Raji (cell line): Measurements from ENCODE around the gene STXBP6.

ENCODE experiments used
- POLR2A ChIP-seq: IDR thresholded peaks from 2 replicates; pipeline ENCODE4 v1.6.1; 2011; ENCODE audit warnings: low read depth, low read length, control low read depth; ENCODE audit not compliant: insufficient read depth

STXBP6 gene

GRCh38 chr14:25007832-25008231 lies 42.1 kb downstream of the STXBP6 start:
- no peak for TF ChIP-seq POLR2A

GRCh38 chr14:25006961-25007795 lies 42.8 kb downstream of the STXBP6 start:
- no peak for TF ChIP-seq POLR2A

DNA sequence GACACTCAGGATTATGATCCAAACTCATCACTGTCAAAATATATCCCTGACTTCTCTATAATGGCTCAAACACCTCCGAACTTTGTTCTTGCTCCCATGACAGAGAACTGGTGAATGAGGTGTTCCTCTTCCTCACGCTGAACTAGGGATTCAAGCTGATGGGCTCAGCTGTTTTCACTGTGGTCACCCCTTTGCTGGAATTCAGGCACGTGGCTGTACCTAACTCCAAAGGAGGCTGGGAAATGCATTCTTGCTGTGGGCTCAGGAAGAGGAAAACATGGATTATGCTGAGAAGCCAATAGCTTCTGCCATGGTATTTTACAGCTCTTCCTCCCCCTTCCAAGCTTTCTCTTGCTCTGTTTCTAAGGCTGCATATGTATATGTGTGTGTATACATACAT lies 43.9 kb downstream of the STXBP6 start:
- no peak for TF ChIP-seq POLR2A

- no peak for TF ChIP-seq POLR2A
Observed at GRCh38 chr14:25004389-25004809, 45.5 kb downstream of the STXBP6 start.

DNA sequence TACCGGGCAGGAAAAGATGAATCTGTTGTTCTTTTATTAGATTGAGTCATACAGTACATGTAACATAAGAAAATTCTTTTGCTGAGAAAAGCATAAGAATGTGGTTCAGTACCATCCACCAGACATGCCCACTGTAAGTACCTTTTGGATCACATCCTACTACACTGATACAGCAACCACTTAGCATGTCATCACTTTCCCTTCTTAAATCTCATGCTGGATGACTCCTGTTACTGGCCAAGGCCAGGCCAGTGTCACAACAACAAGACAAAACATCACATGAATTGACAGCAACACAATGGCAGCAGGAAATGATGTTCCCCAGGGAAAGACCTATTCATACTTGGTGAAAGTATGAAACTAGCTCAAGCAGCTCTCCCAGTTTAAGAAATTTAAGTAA lies 46.4 kb downstream of the STXBP6 start:
- TF ChIP-seq POLR2A: no peak

DNA sequence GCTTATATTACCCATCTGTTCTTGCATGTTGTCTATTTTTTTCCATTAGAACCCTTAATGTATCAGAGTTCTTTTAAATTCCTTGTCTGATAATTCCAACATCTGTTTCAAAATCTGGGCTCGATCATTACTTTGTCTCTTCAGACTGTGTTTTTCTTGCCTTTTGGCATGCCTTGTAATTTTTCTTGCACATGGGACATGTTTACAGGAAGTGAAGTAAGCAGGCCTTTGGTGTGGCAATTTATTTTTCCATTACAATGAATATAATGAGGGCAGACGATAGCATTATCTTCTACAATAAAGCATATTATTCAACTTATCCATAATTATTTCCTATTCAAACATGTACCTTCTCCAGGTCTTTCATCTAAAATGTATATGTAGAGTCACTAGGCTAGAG lies 48.3 kb downstream of the STXBP6 start:
- TF ChIP-seq POLR2A: no peak

DNA sequence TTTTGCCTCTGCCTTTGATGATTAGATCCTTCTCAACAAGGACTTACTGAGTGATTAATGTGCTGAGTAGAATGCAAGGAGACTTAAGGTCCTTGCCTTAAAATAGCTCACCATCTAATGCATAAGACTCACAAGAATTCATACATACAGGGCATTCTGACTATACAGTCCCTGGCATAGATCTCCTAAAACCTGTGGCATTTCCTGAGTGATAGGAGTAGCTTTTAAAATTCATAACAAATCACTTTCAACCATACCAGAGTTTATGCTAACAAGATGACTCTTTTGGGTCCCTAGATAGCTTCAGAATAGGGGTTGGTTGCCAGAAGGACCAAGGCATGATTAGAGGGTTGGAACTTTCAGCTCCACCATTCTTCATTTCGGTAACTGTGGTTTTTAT lies 48.8 kb downstream of the STXBP6 start:
- no peak for TF ChIP-seq POLR2A

- no peak for TF ChIP-seq POLR2A
Observed at GRCh38 chr14:24999157-24999556, 50.8 kb downstream of the STXBP6 start.

GRCh38 chr14:24996930-24997725 lies 52.8 kb downstream of the STXBP6 start:
- no peak for TF ChIP-seq POLR2A

DNA sequence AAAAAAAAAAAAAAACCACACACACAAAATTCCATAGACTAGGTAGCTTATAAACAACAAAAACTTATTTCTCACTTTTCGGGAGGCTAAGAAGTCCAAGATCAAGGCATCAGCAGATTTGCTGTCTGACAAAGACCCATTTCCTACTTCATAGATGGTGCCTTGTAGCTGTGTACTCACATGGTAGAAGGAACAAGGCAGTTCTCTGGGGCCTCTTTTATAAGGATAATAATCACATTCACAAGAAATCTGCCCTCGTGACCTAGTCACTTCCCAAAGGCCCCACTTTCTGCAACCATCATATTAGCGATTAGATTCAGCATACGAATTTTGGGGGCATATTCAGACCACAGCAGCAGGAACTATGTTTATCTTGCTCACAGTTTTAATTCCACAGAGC lies 54.9 kb downstream of the STXBP6 start:
- no peak for TF ChIP-seq POLR2A

GRCh38 chr14:24993631-24994030 lies 56.3 kb downstream of the STXBP6 start:
- no peak for TF ChIP-seq POLR2A

- TF ChIP-seq POLR2A: no peak
Observed at GRCh38 chr14:24992624-24993360, 57.2 kb downstream of the STXBP6 start.

GRCh38 chr14:24991821-24992220 lies 58.1 kb downstream of the STXBP6 start:
- no peak for TF ChIP-seq POLR2A

GRCh38 chr14:24991288-24991687 lies 58.7 kb downstream of the STXBP6 start:
- TF ChIP-seq POLR2A: no peak

- no peak for TF ChIP-seq POLR2A
Observed at GRCh38 chr14:24990773-24991172, 59.2 kb downstream of the STXBP6 start.
